HG03045 (cell line): ENCODE results near the gene INA.
"Not testable (repeated sequence)": the region's sequence is repeated elsewhere in the genome, so short reads cannot be mapped to it uniquely, and the experiment has no call there.

ENCODE experiments used
- ATAC-seq: cut with Tn5 transposase; IDR thresholded peaks from one replicate; pipeline ENCODE4 v1.9.1; 2021; ENCODE audit warnings: mild to moderate bottlenecking, moderate library complexity; ENCODE audit not compliant: unreplicated experiment

The INA gene

GRCh38 chr10:103276896-103277712 is at the start of gene INA:
Gene INA (plus strand): TSS chr10:103277138. CDS start chr10:103277212, 74 bp downstream.
- no peak for ATAC-seq

GRCh38 chr10:103227416-103227815 is 49.5 kb upstream of the INA start:
- no peak for ATAC-seq

GRCh38 chr10:103231047-103231551 is 45.8 kb upstream of the INA start:
- ATAC-seq, result no peak

GRCh38 chr10:103232131-103232673 is 44.7 kb upstream of the INA start:
- ATAC-seq, result no peak

GRCh38 chr10:103232772-103233488 is 44.0 kb upstream of the INA start:
- ATAC-seq, result no peak

GRCh38 chr10:103235775-103236174 is 41.2 kb upstream of the INA start:
- ATAC-seq, result no peak

GRCh38 chr10:103238506-103239252 is 38.3 kb upstream of the INA start:
- ATAC-seq, result no peak

- no peak for ATAC-seq
These were observed 35.5 kb upstream of the INA start for GRCh38 chr10:103241262-103242011.

- peak; percentile 53 for ATAC-seq
These were observed 32.2 kb upstream of the INA start for GRCh38 chr10:103244666-103245271.

- ATAC-seq, result not testable (repeated sequence)
These were observed 31.4 kb upstream of the INA start, which contains the start of gene RPEL1 for GRCh38 chr10:103245587-103245986. Gene RPEL1 (plus strand): TSS chr10:103245887. CDS start chr10:103245997, 110 bp downstream.

GRCh38 chr10:103246324-103246723 is 30.6 kb upstream of the INA start:
- ATAC-seq, result no peak

- ATAC-seq, result no peak
These were observed 22.8 kb upstream of the INA start for GRCh38 chr10:103254113-103254512.

GRCh38 chr10:103254538-103255325 is 22.2 kb upstream of the INA start:
- ATAC-seq, result no peak

GRCh38 chr10:103256613-103257012 is 20.3 kb upstream of the INA start:
- ATAC-seq, result no peak

- ATAC-seq, result no peak
These were observed 19.1 kb upstream of the INA start for GRCh38 chr10:103257812-103258211.

- not testable (repeated sequence) for ATAC-seq
These were observed 18.0 kb upstream of the INA start for GRCh38 chr10:103258928-103259327.

GRCh38 chr10:103259989-103260388 is 16.9 kb upstream of the INA start:
- ATAC-seq, result no peak

GRCh38 chr10:103262229-103262628 is 14.7 kb upstream of the INA start:
- no peak for ATAC-seq
